HG03139 (cell line): ENCODE results near the gene GGA3.
"Not testable (repeated sequence)": the region's sequence is repeated elsewhere in the genome, so short reads cannot be mapped to it uniquely, and the experiment has no call there.

Experiments used
- ATAC-seq: cut with Tn5 transposase; IDR thresholded peaks from one replicate; pipeline ENCODE4 v1.9.1; 2021; ENCODE audit not compliant: unreplicated experiment

The GGA3 gene

GRCh38 chr17:75273977-75274708, 12.7 kb upstream of the GGA3 start:
- no peak for ATAC-seq

- ATAC-seq, result no peak
These were observed 11.4 kb upstream of the GGA3 start for GRCh38 chr17:75272848-75273184.

DNA sequence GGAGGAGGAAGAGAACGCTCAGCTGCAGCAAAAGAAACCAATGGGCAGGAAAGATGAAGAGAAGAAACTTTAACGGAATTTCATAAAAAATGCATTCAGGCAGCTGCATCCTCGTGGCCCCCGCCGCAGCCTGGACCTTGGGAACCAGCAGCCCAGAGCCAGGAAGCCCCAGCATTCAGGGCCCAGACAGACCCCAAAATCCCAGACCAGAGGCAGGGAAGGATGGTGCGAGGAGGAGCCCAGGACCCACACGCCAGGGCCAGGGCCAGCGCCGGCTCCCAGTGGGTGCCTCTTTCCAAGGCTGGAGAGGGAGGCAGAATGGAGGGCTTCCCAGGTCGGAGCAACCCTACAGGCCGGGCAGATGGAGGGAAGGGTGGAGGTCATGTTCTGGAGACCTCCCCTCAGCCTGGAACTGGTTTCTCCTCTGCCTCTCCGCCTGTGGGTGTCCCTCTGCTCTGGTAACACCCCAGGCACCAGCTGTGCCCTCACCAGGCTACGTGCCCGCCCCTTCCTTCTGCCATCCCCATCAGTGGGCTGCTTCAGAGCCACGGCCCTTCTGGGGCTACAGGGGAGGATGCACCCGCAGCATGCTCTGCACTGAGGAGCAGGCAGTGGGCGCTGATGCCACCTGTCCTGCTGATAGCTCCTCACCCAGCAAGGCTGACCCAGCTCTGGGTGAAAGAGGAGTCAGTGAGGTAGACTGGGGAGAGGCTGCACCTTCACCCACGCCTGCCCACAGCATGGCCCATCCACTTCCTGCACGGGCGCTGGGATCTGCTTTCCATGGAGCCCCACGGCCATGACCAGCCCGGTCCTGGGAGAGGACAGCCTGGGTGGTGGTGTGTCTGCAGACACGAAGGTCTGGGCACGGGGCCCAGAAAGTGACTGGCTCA, 10.8 kb upstream of the GGA3 start:
- no peak for ATAC-seq

DNA sequence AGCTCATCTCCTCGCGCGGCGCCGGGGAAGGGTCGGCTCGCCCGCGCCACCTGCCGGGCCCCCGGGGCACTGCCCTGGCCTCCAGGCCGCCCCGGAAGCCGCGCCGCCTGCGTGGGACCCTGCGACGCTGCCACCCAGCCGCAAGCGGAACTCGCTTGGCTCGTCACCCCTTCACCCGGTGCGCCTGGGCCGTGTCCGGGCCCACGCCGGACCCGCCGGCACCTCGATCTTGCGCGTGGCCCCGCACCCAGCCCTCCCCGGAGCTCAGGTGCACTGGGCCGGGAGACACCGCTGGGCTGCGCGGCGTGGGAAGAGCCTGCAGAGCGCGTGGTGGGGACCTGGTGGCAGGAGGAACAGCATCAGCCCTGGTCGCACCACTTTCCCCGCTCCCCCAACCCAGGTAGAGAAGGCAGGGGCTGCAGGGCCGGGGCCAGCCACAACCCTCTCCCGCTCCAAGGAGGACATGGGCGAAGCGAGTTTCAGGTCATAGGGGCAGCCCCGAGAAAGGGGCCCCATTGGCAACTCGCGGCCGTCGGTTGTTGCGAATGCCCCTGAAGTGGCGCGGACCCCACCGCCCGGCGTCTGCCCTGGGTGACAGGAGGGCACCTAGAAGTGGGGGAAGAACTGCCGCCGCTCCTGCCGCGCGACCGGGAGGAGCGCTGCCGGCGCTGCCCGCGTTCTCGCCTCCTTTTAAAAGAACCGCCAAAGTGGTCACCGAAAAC, 10.0 kb upstream of the GGA3 start:
- peak; percentile 62 for ATAC-seq

- ATAC-seq, result peak; percentile 13
These were observed 9.5 kb upstream of the GGA3 start, which contains the start of gene MIF4GD for GRCh38 chr17:75270966-75271232. MIF4GD (minus strand) TSS chr17:75271231; CDS start chr17:75270195, 1,036 bp downstream.

DNA sequence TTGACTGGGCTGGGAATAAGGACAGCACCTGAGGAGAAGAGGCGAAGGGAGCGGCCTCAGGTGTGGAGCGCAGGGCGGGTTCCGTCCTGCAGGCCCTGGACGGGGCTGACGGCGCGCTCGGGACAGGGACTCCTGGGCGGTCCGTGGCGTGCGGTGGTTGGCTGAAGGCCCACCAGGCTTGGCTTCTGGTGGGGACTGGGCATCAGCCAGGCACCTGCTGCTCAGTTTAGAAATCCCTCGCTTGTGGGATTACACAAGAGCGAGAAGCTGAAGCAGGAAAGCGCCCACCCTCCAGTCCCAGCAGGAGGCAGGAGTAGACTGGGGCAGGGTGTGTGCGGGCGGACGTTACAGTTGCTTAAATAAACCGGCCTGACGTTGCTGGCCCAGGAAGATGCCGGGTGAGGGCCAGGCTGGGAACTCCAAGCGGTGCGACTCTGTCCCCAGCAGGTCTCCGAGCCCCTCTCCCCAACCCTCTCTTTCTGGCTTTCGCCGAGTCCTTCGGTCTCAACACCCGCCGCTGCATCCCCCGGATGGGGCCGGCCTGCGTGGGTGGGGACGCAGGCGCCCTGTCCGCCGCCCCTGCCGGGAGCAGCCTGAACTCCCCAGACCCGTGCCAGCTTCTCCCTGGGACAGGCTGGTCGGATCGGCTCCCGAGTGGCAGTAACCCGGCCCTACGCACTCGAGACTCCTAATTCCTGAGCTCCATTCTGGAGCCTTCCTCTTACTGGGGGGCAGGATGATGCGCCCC, 9.0 kb upstream of the GGA3 start:
- ATAC-seq, result peak; percentile 33

DNA sequence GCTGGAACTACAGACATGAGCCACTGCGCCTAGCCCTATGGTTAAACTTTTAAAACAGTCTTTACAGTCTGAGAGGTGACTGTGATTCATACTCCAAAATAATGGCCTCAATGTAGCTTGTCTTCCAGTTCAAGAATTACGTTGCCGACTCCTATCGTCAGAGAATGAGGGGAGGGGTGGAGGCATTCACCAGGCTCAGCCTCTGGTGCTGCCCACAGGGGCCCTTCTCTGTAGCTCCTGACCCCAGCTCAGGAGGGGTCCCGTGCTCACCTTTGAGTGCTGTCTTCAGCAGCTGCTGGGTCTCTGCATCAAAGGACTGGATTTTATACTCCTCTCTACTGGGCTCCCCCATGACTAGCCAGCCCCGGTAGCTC, 8.4 kb upstream of the GGA3 start:
- no peak for ATAC-seq

- ATAC-seq, result no peak
These were observed 6.2 kb upstream of the GGA3 start for GRCh38 chr17:75267411-75268232.

DNA sequence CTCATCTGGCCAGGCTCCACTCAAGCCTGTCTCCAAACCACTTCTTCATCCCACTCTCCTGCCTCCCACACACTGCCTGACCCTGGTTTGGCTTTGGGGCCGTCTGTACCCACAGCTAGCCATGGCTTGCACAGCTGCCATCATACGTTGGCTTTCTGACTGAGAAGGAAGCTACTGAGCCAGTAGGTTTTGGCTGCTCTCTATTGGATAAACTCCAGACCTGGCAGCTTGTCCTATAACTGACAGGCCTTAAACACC, 5.7 kb upstream of the GGA3 start:
- ATAC-seq, result no peak

- no peak for ATAC-seq
These were observed 5.1 kb upstream of the GGA3 start for GRCh38 chr17:75266316-75267152.

- no peak for ATAC-seq
These were observed 4.4 kb upstream of the GGA3 start for GRCh38 chr17:75265614-75266315.

DNA sequence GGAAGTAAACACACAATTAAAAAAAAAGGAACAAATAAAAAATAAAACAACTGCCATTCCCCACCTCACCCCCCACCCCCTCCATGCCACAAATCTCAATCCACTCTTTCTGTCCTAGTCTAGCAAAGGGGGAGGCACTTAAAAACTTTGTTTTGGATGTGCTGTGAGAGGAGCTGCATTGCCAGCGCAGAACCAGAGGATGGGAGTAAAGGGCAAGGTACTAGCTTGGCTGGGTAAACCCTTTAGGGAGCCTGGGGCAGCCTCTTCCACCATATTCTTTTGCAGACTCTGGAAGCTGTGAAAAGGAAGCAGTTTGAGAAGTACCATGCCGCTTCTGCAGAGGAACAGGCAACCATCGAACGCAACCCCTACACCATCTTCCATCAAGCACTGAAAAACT, 1.6 kb upstream of the GGA3 start:
- no peak for ATAC-seq

DNA sequence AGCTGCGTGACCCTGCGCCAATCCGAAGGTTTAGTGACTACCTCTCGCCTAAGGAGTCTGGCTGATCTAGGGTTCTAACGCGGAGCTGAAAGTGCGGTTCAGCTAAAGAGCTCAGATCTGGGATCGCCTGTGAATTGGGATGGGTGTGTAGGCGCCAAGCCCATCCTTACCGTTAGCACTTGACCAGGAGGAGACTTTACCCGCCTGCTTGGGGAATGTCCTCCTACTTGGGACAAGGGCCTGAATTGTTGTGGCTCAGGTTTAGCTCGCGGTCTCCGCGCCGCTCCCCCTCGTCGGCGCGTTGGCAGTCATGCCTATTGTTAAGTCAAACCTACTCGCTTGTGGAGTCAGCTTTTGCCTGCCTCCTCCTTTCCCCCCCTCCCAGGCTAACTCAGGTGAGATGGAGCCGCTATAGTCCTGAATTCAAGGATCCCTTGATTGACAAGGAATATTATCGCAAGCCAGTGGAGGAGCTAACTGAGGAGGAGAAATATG, 753 bp upstream of the GGA3 start:
- peak; percentile 7 for ATAC-seq

DNA sequence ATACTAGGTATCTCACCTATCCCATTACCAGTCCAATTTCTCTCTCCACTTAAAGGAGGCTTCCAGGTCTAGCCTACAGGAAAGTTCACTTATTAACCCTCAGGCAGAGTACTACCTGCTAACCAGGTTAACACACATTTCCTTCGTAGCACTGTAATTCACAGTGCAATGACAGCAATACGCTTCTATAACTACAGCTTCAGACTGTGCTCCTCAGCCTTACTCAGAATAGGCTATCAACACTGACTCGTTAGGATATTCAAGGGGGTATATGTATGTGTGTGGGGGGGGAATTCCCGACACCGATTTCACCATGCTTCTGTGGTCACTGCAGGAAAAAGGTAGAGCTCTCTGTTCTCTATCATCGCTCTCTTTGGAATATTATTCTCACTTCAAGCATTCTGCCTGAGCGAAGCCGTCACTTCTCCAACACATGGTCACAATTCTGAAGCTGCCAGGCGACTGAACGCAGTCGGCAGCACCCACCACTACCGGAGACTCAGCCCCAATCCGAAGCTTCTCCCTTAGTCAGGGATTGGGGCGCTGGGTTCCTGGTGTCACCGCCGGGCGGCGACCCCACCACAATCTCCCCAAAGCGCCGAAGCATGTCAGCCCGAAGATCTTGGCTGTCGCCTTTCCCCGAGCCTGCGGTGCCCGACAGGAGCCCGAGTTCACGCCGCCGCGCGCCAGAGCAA, 618 bp downstream of the GGA3 start:
- ATAC-seq, result peak; percentile 10

DNA sequence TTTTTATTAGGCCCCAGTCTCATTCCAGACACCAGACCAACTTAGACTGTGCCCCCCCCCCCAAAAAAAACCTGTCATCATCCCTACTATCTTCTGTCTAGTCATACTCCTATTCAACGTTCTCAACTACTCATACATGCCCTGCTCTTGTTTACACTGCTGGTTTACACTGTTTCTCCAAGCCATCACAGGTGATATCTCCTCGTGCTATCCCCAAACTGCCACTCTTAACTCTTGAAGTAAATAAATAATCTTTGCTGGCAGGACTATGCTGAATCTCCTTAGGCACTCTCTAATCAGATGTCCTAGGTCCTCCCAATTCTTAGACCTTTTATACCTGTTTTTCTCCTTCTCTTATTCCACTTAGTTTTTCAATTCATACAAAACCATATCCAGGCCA, 4.2 kb downstream of the GGA3 start:
- not testable (repeated sequence) for ATAC-seq

- not testable (repeated sequence) for ATAC-seq
These were observed 5.3 kb downstream of the GGA3 start for GRCh38 chr17:75255954-75256698.

- ATAC-seq, result no peak
These were observed 9.2 kb downstream of the GGA3 start for GRCh38 chr17:75252039-75252816.
